ENCODE measurements around the gene ZFYVE28. TPM values are rescaled to one million over a fixed set of nuclear protein-coding genes. Genes with fewer than 3 reads are reported as not detected.

The ZFYVE28 gene
- total and polyA plus RNA-seq, 9 donors: 1.3 to 12.1 (median 8.6) TPM

- intact Hi-C loops (cut with DNase I): no loop called here
- Histone ChIP-seq H3K27me3 (no peaks in the 10 kb centered on the region), H3K36me3 (no peaks in the 10 kb centered on the region), H3K4me3 (peak overlapping the region; percentile 49), H3K9me3 (no peaks in the 10 kb centered on the region), H3K4me1 (ENCODE audit: insufficient read depth) (peaks cover 22% of the 10 kb centered on the region), H3K27ac (peak overlapping the region in 1 of 2 donors; percentile 59)
- no peak for TF ChIP-seq POLR2A (IDR thresholded peaks at IDR 0.05)
- TF ChIP-seq CTCF (IDR thresholded peaks at IDR 0.05): no peak
- no peak for TF ChIP-seq EP300 (IDR thresholded peaks at IDR 0.05)
- DNase-seq: peak in 2 of 5 donors; percentile 25 to 41
- 56 to 77% (median 59%) methylated on average over 13 to 17 of the region's 17 CpGs for WGBS, 3 donors
Observed at GRCh38 chr4:2363951-2364653, 54.3 kb downstream of the ZFYVE28 start.

- Histone ChIP-seq H3K27me3 (no peaks in the 10 kb centered on the region), H3K4me3 (no peak overlapping the region), H3K36me3 (no peaks in the 10 kb centered on the region), H3K9me3 (no peaks in the 10 kb centered on the region), H3K27ac (peak overlapping the region; percentile 34 to 59), H3K4me1 (ENCODE audit: insufficient read depth) (peaks cover 22% of the 10 kb centered on the region)
- 24 to 56% (median 33%) methylated on average over 12 of the region's 12 CpGs for WGBS, 3 donors
- intact Hi-C loops (cut with DNase I): no loop called here
- DNase-seq: peak; percentile 62 to 82 (median 72)
- TF ChIP-seq CTCF (IDR thresholded peaks at IDR 0.05): no peak
- no peak for TF ChIP-seq EP300 (IDR thresholded peaks at IDR 0.05)
- no peak for TF ChIP-seq POLR2A (IDR thresholded peaks at IDR 0.05)
Observed at GRCh38 chr4:2363056-2363721, 55.3 kb downstream of the ZFYVE28 start.

- peak in 4 of 5 donors; percentile 24 to 55 (median 34) for DNase-seq
- H3K36me3 ChIP-seq: no peaks in the 10 kb centered on the region
- H3K4me1 ChIP-seq (ENCODE audit: insufficient read depth): peaks cover 22% of the 10 kb centered on the region
- H3K4me3 ChIP-seq: no peak overlapping the region
- peak overlapping the region; percentile 34 to 59 for H3K27ac ChIP-seq
- H3K27me3 ChIP-seq: no peaks in the 10 kb centered on the region
- H3K9me3 ChIP-seq: no peaks in the 10 kb centered on the region
- 71 to 89% (median 82%) methylated on average over 15 of the region's 15 CpGs for WGBS, 3 donors
- TF ChIP-seq CTCF (IDR thresholded peaks at IDR 0.05) (no peak), POLR2A (IDR thresholded peaks at IDR 0.05) (no peak), EP300 (IDR thresholded peaks at IDR 0.05) (no peak)
- intact Hi-C loops (cut with DNase I): no loop called here
Observed at GRCh38 chr4:2362266-2363055, 56.0 kb downstream of the ZFYVE28 start.

Data from ovary (tissue), 9 donors.